K562 (cell line): ENCODE results near the gene CHD1L. TPM values are rescaled to one million over a fixed set of nuclear protein-coding genes. Genes with fewer than 3 reads are reported as not detected.

Experiments used
- ATAC-seq: fragments of 200-7000 bp; cut with Tn5 transposase; 3 replicates; pipeline ENCODE4 v1.9.1; 2020; ENCODE audit warnings: moderate library complexity
- Bru-seq: library from RNA; stranded (reverse); fragments of 400-500 nt; gene quantifications from one replicate; lab custom pipeline; 2021; lab: Mats Ljungman, UMichigan
- BruChase-seq, 2 experiments: library from RNA; stranded (reverse); fragments of 400-500 nt; gene quantifications; one replicate each; lab custom pipeline; 2021; lab: Mats Ljungman, UMichigan
- BruUV-seq: library from RNA; stranded (reverse); fragments of 400-500 nt; replicated peaks from 2 replicates; lab custom pipeline; 2021; lab: Mats Ljungman, UMichigan
- CTCF ChIA-PET: fragments of 300-600 bp; formaldehyde crosslinking; extraction: SDS; loops from one replicate; lab custom pipeline; 2021; ENCODE audit warnings: low intra/inter-chr PET ratio; lab: Yijun Ruan, JAX
- POLR2A ChIA-PET: fragments of 300-600, 350-650 bp; sonication (Branson Sonifier 250); formaldehyde crosslinking; extraction: SDS; loops from one replicate; lab custom pipeline; 2021; ENCODE audit warnings: antibody characterized with exemption, inconsistent platforms; lab: Yijun Ruan, JAX
- DNase-seq, 4 experiments: peaks; one replicate each; pipeline versions ENCODE4 v3.0.0 to v3.0.0-alpha.2; 2011 to 2018; ENCODE audit warnings: low spot score in 3 of 4, mixed read lengths in 3 of 4; ENCODE audit errors: extremely low read depth in 1 of 4
- FAIRE-seq: peaks from 2 replicates; lab custom pipeline; 2011; peaks lifted over from hg19 to GRCh38; lab: Jason Lieb, UNC
- H2AFZ ChIP-seq: 2 replicates; pipeline ENCODE4 v1.6.0; 2011; ENCODE audit warnings: low read depth, low read length, control low read depth, inconsistent platforms
- H3K27ac ChIP-seq: fragments of 200-600 bp; 3 replicates; pipeline ENCODE4 v1.8.0; 2011; ENCODE audit warnings: low read depth, mild to moderate bottlenecking, control low read depth, inconsistent platforms, low read length, moderate library complexity, mixed read lengths; ENCODE audit errors: extremely low read depth
- H3K27me3 ChIP-seq, 2 experiments: fragments of 300-600 bp in 1 of 2; 2 replicates in 1 of 2; 3 replicates in 1 of 2; pipeline versions ENCODE4 v1.6.0 to v1.8.0; 2011; ENCODE audit warnings: inconsistent platforms in 2 of 2, low read length in 2 of 2, mild to moderate bottlenecking in 1 of 2, mixed read lengths in 1 of 2, moderate library complexity in 1 of 2; ENCODE audit not compliant: control insufficient read depth in 2 of 2, insufficient read depth in 2 of 2
- H3K36me3 ChIP-seq: fragments of 300-600 bp; 3 replicates; pipeline ENCODE4 v1.8.0; 2011; ENCODE audit warnings: mild to moderate bottlenecking, low read length, inconsistent platforms; ENCODE audit not compliant: control insufficient read depth, insufficient read depth
- H3K4me1 ChIP-seq, 2 experiments: fragments of 200-600 bp in 1 of 2; replicated peaks in 1 of 2; 2 replicates in 1 of 2; 3 replicates in 1 of 2; pipeline versions ENCODE4 v1.5.1 to v1.8.0; 2011; ENCODE audit warnings: inconsistent platforms in 2 of 2, low read length in 2 of 2, mild to moderate bottlenecking in 1 of 2, mixed read lengths in 1 of 2, moderate library complexity in 1 of 2; ENCODE audit not compliant: control insufficient read depth in 2 of 2, insufficient read depth in 2 of 2
- H3K4me2 ChIP-seq: 2 replicates; pipeline ENCODE4 v1.6.1; 2011; ENCODE audit warnings: low read length, control low read depth, inconsistent platforms, mixed read lengths; ENCODE audit not compliant: insufficient read depth
- H3K4me3 ChIP-seq: fragments of 200-600 bp; sonication (generic), shearing (Covaris generic); 2 replicates; pipeline ENCODE4 v1.5.1; 2016; ENCODE audit warnings: control low read depth, inconsistent platforms
- H3K79me2 ChIP-seq: fragments of 200-600 bp; 3 replicates; pipeline ENCODE4 v1.8.0; 2011; ENCODE audit warnings: low read length, inconsistent platforms; ENCODE audit not compliant: control insufficient read depth, insufficient read depth
- H3K9ac ChIP-seq, 2 experiments: 2 replicates each; pipeline versions ENCODE4 v1.6.0 to v1.6.1; 2011; ENCODE audit warnings: low read depth in 2 of 2, low read length in 2 of 2, control low read depth in 1 of 2, inconsistent platforms in 1 of 2, mild to moderate bottlenecking in 1 of 2, mixed read lengths in 1 of 2; ENCODE audit not compliant: insufficient read depth in 1 of 2
- H3K9me1 ChIP-seq: one replicate; pipeline ENCODE4 v1.6.0; 2011; ENCODE audit warnings: inconsistent platforms, mild to moderate bottlenecking, low read length, moderate library complexity; ENCODE audit not compliant: control insufficient read depth, insufficient read depth
- H3K9me3 ChIP-seq: replicated peaks from 2 replicates; pipeline ENCODE4 v1.5.1; 2011; ENCODE audit warnings: low read depth, low read length, inconsistent platforms; ENCODE audit not compliant: control insufficient read depth, insufficient read depth
- H4K20me1 ChIP-seq: replicated peaks from 2 replicates; pipeline ENCODE4 v1.6.1; 2011; ENCODE audit warnings: low read length, inconsistent platforms, mixed read lengths; ENCODE audit not compliant: control insufficient read depth, insufficient read depth
- ATF3 ChIP-seq, 2 experiments: fragments of 450-650 bp in 1 of 2; sonication (generic) in 1 of 2; formaldehyde crosslinking in 1 of 2; IDR thresholded peaks in 1 of 2; conservative IDR thresholded peaks in 1 of 2; 2 replicates each; pipeline versions ENCODE4 v1.6.1 to v1.8.1; 2016 to 2023; ENCODE audit warnings: mild to moderate bottlenecking in 2 of 2, moderate library complexity in 2 of 2, inconsistent platforms in 1 of 2, missing genetic modification reagents in 1 of 2
- E2F4 ChIP-seq: sonication (generic); formaldehyde crosslinking; IDR thresholded peaks from 2 replicates; pipeline ENCODE4 v1.8.0; 2022; ENCODE audit warnings: mild to moderate bottlenecking, low read depth, missing genetic modification reagents
- KHSRP ChIP-seq: fragments of 450-650 bp; IDR thresholded peaks from 2 replicates; pipeline ENCODE4 v1.6.1; 2017
- MTA2 ChIP-seq: fragments of 450-650 bp; IDR thresholded peaks from 2 replicates; pipeline ENCODE4 v1.6.1; 2016; ENCODE audit warnings: low read depth
- NUFIP1 ChIP-seq: fragments of 450-650 bp; IDR thresholded peaks from 2 replicates; pipeline ENCODE4 v1.6.1; 2018; ENCODE audit not compliant: partially characterized antibody
- ZBTB1 ChIP-seq: sonication (generic); formaldehyde crosslinking; IDR thresholded peaks from 2 replicates; pipeline ENCODE4 v1.8.1; 2023; ENCODE audit warnings: missing genetic modification reagents, low read depth, mild to moderate bottlenecking, borderline replicate concordance
- ZMIZ1 ChIP-seq, 2 experiments: fragments of 150-350 bp in 1 of 2; IDR thresholded peaks; 2 replicates each; pipeline ENCODE4 v1.6.1; 2012 to 2016; ENCODE audit warnings: low read depth in 2 of 2, low read length in 2 of 2, mild to moderate bottlenecking in 1 of 2, moderate library complexity in 1 of 2
- WGBS: fragments of 100-300 bp; shearing (Covaris generic); methylation state at CpG from one replicate; pipeline ENCODE4 v1.1.6; 2016; ENCODE audit warnings: low coverage, mixed read lengths; ENCODE audit not compliant: insufficient coverage; ENCODE audit errors: missing lambda C conversion rate; 5-methylcytosine and 5-hydroxymethylcytosine counted together
- in situ Hi-C: fragments of 300-500 bp; cut with MboI; formaldehyde crosslinking; loops from 4 replicates; pipeline ENCODE4 v1.15.0; 2018; ENCODE audit warnings: inconsistent platforms, mixed read lengths
- intact Hi-C: fragments of 100-400 bp; cut with micrococcal nuclease; formaldehyde crosslinking; loops from 2 replicates; pipeline ENCODE4 v1.14.2; 2022
- long read RNA-seq, 3 experiments: library from polyadenylated mRNA in 2 of 3; library from RNA in 1 of 3; unstranded in 2 of 3; stranded (forward) in 1 of 3; transcript quantifications; one replicate each; pipeline ENCODE4 v2.0.0, GENCODE V29; 2019 to 2022
- polyA minus RNA-seq, 3 experiments: library from RNA; depleted of rRNA, polyadenylated mRNA; stranded (reverse); fragments of >200 nt; gene quantifications; 2 replicates each; pipeline ENCODE4 v1.2.3, GENCODE V29; 2011
- polyA plus RNA-seq, 8 experiments: library from polyadenylated mRNA; depleted of rRNA in 4 of 8; stranded (reverse) in 5 of 8; unstranded in 3 of 8; fragments of >200 nt; fragmentation: Nextera tagmentation in 2 of 8; fragmentation: Illumina TruSeq in 1 of 8; extraction: Ambion mirVana in 2 of 8; extraction: Trizol in 1 of 8; gene quantifications; 2 replicates each; pipeline versions ENCODE4 v1.2.1 to v1.2.3, GENCODE V29; 2011 to 2014; ENCODE audit warnings: inconsistent platforms in 1 of 8, missing spikeins in 1 of 8
- total RNA-seq, 7 experiments: library from RNA; depleted of rRNA in 6 of 7; stranded (reverse); fragments of >200 nt in 6 of 7; fragmentation: Illumina TruSeq in 2 of 7; extraction: Trizol in 2 of 7; gene quantifications; 2 replicates each; pipeline versions ENCODE4 v1.2.1 to v1.2.3, GENCODE V29; 2011 to 2021; ENCODE audit warnings: low replicate concordance in 1 of 7

Gene CHD1L
- 63.2 and 127 TPM in 2 replicates for total RNA-seq (2011; cell fraction: chromatin; rRNA removed; ENCODE audit: low replicate concordance)
- 24.7 and 31.3 TPM in 2 replicates for total RNA-seq (2011; cell fraction: nucleolus; rRNA removed)
- total RNA-seq (2011; cell fraction: nucleoplasm; rRNA removed) = 38.4 and 43.6 TPM in 2 replicates
- total RNA-seq (2014; rRNA removed) (48.0 and 50.0 TPM in 2 replicates), total RNA-seq (2014; rRNA removed; fragmentation: Illumina TruSeq; extraction: Trizol) (66.4 and 70.5 TPM in 2 replicates), total RNA-seq (2015; rRNA removed; fragmentation: Illumina TruSeq; extraction: Trizol) (56.7 and 59.1 TPM in 2 replicates), total RNA-seq (2021) (55.3 and 59.3 TPM in 2 replicates), polyA plus RNA-seq (2011; rRNA removed) (60.4 and 93.3 TPM in 2 replicates), polyA plus RNA-seq (2014; fragmentation: Illumina TruSeq; extraction: Trizol) (51.8 and 57.5 TPM in 2 replicates), polyA plus RNA-seq (2014; fragmentation: Nextera tagmentation; extraction: Ambion mirVana) (10 to 100 TPM; 25.0 to 38.9 TPM), polyA plus RNA-seq (2014; rRNA removed) (64.6 and 66.2 TPM in 2 replicates), polyA minus RNA-seq (2011; rRNA and poly(A)+ RNA removed) (55.1 and 62.4 TPM in 2 replicates), Bru-seq, nascent RNA (percentile 92 among the genes with signal in this experiment), BruChase-seq, experiment 1, labeled RNA remaining after a 2-hour chase (percentile 95 among the genes with signal in this experiment), BruChase-seq, experiment 2, labeled RNA remaining after a 6-hour chase (percentile 95 among the genes with signal in this experiment)
- 19.1 and 31.4 TPM in 2 replicates for polyA plus RNA-seq (2011; cell fraction: cytosol; rRNA removed)
- 75.8 and 85.1 TPM in 2 replicates for polyA plus RNA-seq (2011; cell fraction: nucleus; rRNA removed)
- polyA plus RNA-seq (2012) = 39.4 and 46.9 TPM in 2 replicates
- 19.7 and 29.3 TPM in 2 replicates for polyA minus RNA-seq (2011; cell fraction: cytosol; rRNA and poly(A)+ RNA removed)
- polyA minus RNA-seq (2011; cell fraction: nucleus; rRNA and poly(A)+ RNA removed) = 29.9 and 37.3 TPM in 2 replicates
- long read RNA-seq, experiment 1, transcript CHD1L-203 (17 exons, 2,358 nt) = minor isoform, 8 of 417 reads
- long read RNA-seq, experiment 1, transcript CHD1L-202 (23 exons, 2,967 nt) = major isoform, 221 of 417 reads
- long read RNA-seq, experiment 1, partial matches to known transcripts = 45 of 417 reads
- long read RNA-seq, experiment 1, other reads (novel, unspliced or antisense) = 138 of 417 reads
- long read RNA-seq, experiment 2, transcript CHD1L-202 (23 exons, 2,967 nt) = major isoform, 17 of 59 reads
- long read RNA-seq, experiment 2, partial matches to known transcripts = 19 of 59 reads
- long read RNA-seq, experiment 2, other reads (novel, unspliced or antisense) = 23 of 59 reads
- long read RNA-seq, experiment 3, transcript CHD1L-202 (23 exons, 2,967 nt) = major isoform, 15 of 65 reads
- long read RNA-seq, experiment 3, partial matches to known transcripts = 21 of 65 reads
- long read RNA-seq, experiment 3, other reads (novel, unspliced or antisense) = 28 of 65 reads

- Histone ChIP-seq H3K27me3 (no peaks in the 10 kb centered on the region), H3K4me3 (peak within 1 kb of the TSS; percentile 87), H3K79me2 (peaks cover 51% of the 10 kb centered on the region), H3K9me3 (no peaks in the 10 kb centered on the region), H3K27ac (peak within 1 kb of the TSS; percentile 93), H2AFZ (peak within 1 kb of the TSS; percentile 94), H3K9me1 (no peaks in the 10 kb centered on the region), H3K4me1 (peaks cover 8 to 28% of the 10 kb centered on the region in 2 experiments), H3K36me3 (peaks cover 14% of the 10 kb centered on the region; the same call in 1 of the 3 replicates), H3K4me2 (peak within 1 kb of the TSS; percentile 90), H4K20me1 (no peaks in the 10 kb centered on the region; the same call in 1 of the 2 replicates), H3K9ac (peak within 1 kb of the TSS; percentile 93)
- no TSS peak for BruUV-seq
- intact Hi-C loops = loop anchor here (1.0 to 5.0 kb wide), 3 partner anchors 70 to 159 kb away; partner anchors contain the start of gene PRKAB2
- DNase-seq (peak; percentile 91 to 97 (median 92)), FAIRE-seq (peak; percentile 84), ATAC-seq (peak; percentile 89)
- in situ Hi-C loops = no loop called here
- ChIA-PET POLR2A (interaction anchor here (0.7 to 2.0 kb wide), 8 partner anchors 11 to 390 kb away, joined by 3 to 18 read pairs (median 4); partner anchors contain the start of gene FMO5), CTCF (interaction anchor here (0.8 to 3.3 kb wide), 2 partner anchors 70 to 72 kb away, joined by 3 to 21 read pairs; partner anchors contain the start of gene PRKAB2)
- WGBS = 0% methylated on average over 56 of the region's 82 CpGs
- TF ChIP-seq NUFIP1 (no peak), ATF3 (IDR thresholded peaks at IDR 0.05) (0 out of 2 replicates have a peak, but pooled peaks have one; percentile 10), ATF3 (CRISPR knock-in tag; conservative IDR thresholded peaks at IDR 0.05) (peak; percentile 7; the same call in 1 of the 2 replicates), KHSRP (no peak), E2F4 (CRISPR knock-in tag) (no peak), MTA2 (no peak), ZBTB1 (peak; percentile 73; the same call in 1 of the 2 replicates), ZMIZ1 (IDR thresholded peaks at IDR 0.05; ENCODE audit: low read depth in 2 of 2, low read length in 2 of 2) (peak in 1 of 2 experiments; percentile 20; a peak in 1 of 4 replicates)
These were observed at the start of gene CHD1L for GRCh38 chr1:147242449-147243227. CHD1L (plus strand) TSS chr1:147242684; CDS start chr1:147242704, 20 bp downstream.
